Keratinocyte (primary cell): Measurements from ENCODE around the gene DVL1. TPM values are rescaled to one million over a fixed set of nuclear protein-coding genes. Genes with fewer than 3 reads are reported as not detected.
A peak's percentile ranks its signal among the peaks of the same experiment; 100 is the strongest.

ENCODE experiments used
- DNase-seq: peaks from one replicate; pipeline ENCODE4 v3.0.0-alpha.2; 2011; ENCODE audit warnings: low read depth, missing footprints, low spot score
- FAIRE-seq: peaks from 2 replicates; lab custom pipeline; 2011; peaks lifted over from hg19 to GRCh38; lab: Jason Lieb, UNC
- H2AFZ ChIP-seq: 2 replicates; pipeline ENCODE4 v1.6.0; 2012; ENCODE audit warnings: low read length, control low read depth, inconsistent platforms; ENCODE audit not compliant: control insufficient read depth
- H3K27ac ChIP-seq: 2 replicates; pipeline ENCODE4 v1.5.1; 2011; ENCODE audit warnings: low read length; ENCODE audit not compliant: control insufficient read depth, insufficient read depth
- H3K27me3 ChIP-seq: 3 replicates; pipeline ENCODE4 v1.6.0; 2011; ENCODE audit warnings: low read length; ENCODE audit not compliant: control insufficient read depth, insufficient read depth; ENCODE audit errors: extremely low read depth
- H3K36me3 ChIP-seq, 2 experiments: 2 replicates in 1 of 2; 3 replicates in 1 of 2; pipeline ENCODE4 v1.5.1; 2011; ENCODE audit warnings: low read length in 2 of 2, mild to moderate bottlenecking in 1 of 2; ENCODE audit not compliant: control insufficient read depth in 2 of 2, insufficient read depth in 2 of 2; ENCODE audit errors: extremely low read depth in 1 of 2
- H3K4me1 ChIP-seq: 3 replicates; pipeline ENCODE4 v1.5.1; 2011; ENCODE audit warnings: low read length; ENCODE audit not compliant: control insufficient read depth, insufficient read depth; ENCODE audit errors: extremely low read depth
- H3K4me2 ChIP-seq: 3 replicates; pipeline ENCODE4 v1.6.0; 2011; ENCODE audit warnings: low read depth, low read length; ENCODE audit not compliant: control insufficient read depth, insufficient read depth; ENCODE audit errors: extremely low read depth
- H3K4me3 ChIP-seq, 3 experiments: fragments of 200-600 bp in 1 of 3; sonication (generic) in 1 of 3; 2 replicates in 2 of 3; 3 replicates in 1 of 3; pipeline ENCODE4 v1.5.1; 2011 to 2016; ENCODE audit warnings: low read length in 3 of 3, mild to moderate bottlenecking in 3 of 3, control low read depth in 2 of 3, inconsistent platforms in 1 of 3, low read depth in 1 of 3, mixed read lengths in 1 of 3, mixed run types in 1 of 3, moderate library complexity in 1 of 3; ENCODE audit not compliant: control insufficient read depth in 2 of 3, insufficient read depth in 2 of 3; ENCODE audit errors: extremely low read depth in 1 of 3
- H3K79me2 ChIP-seq: 2 replicates; pipeline ENCODE4 v1.6.0; 2012; ENCODE audit warnings: low read length; ENCODE audit not compliant: control insufficient read depth, insufficient read depth
- H3K9ac ChIP-seq: 3 replicates; pipeline ENCODE4 v1.6.0; 2011; ENCODE audit warnings: low read length; ENCODE audit not compliant: control insufficient read depth, insufficient read depth; ENCODE audit errors: extremely low read depth
- H3K9me1 ChIP-seq: 3 replicates; pipeline ENCODE4 v1.6.0; 2011; ENCODE audit warnings: low read length; ENCODE audit not compliant: control insufficient read depth, insufficient read depth; ENCODE audit errors: extremely low read depth
- H3K9me3 ChIP-seq: 2 replicates; pipeline ENCODE4 v1.5.1; 2012; ENCODE audit warnings: low read depth, low read length; ENCODE audit not compliant: control insufficient read depth
- H4K20me1 ChIP-seq: 3 replicates; pipeline ENCODE4 v1.6.0; 2011; ENCODE audit warnings: low read length; ENCODE audit not compliant: control insufficient read depth, insufficient read depth; ENCODE audit errors: extremely low read depth
- CTCF ChIP-seq, 3 experiments: IDR thresholded peaks in 1 of 3; conservative IDR thresholded peaks in 1 of 3; optimal IDR thresholded peaks in 1 of 3; 2 replicates in 2 of 3; 3 replicates in 1 of 3; pipeline versions ENCODE3 to v1.5.1; 2011; ENCODE audit warnings: low read length in 3 of 3, mild to moderate bottlenecking in 3 of 3, moderate library complexity in 2 of 3, control low read depth in 1 of 3, inconsistent platforms in 1 of 3; ENCODE audit not compliant: insufficient read depth in 2 of 3; ENCODE audit errors: extremely low read depth in 1 of 3
- EZH2 ChIP-seq: IDR thresholded peaks from one replicate; pipeline ENCODE4 v1.6.1; 2012; ENCODE audit warnings: inconsistent platforms, mild to moderate bottlenecking, low read length, moderate library complexity
- dilution Hi-C: fragments of 300-500 bp; cut with MboI; formaldehyde crosslinking; loops from one replicate; pipeline ENCODE4 v1.7.0; 2020; ENCODE audit warnings: low sequenced_read_pairs; ENCODE audit not compliant: extremely low pct_ligation_motif_present
- polyA plus RNA-seq, 5 experiments: library from polyadenylated mRNA; depleted of rRNA in 3 of 5; stranded (reverse) in 3 of 5; stranded (forward) in 1 of 5; unstranded in 1 of 5; fragments of >200 nt; gene quantifications; 1 replicate in 1 of 5; 2 replicates in 3 of 5; 3 replicates in 1 of 5; pipeline versions ENCODE4 v1.2.1 to v1.2.3, GENCODE V29; 2011 to 2012; ENCODE audit warnings: missing spikeins in 2 of 5, low read depth in 1 of 5, low replicate concordance in 1 of 5

The DVL1 gene
- polyA plus RNA-seq, 1 donor (not counting 4 experiments of a cell fraction or from before 2014, with no cell fraction given) = 31.6 TPM

- Histone ChIP-seq H4K20me1 (peaks cover 29% of the 10 kb centered on the region), H3K4me3 (no peak overlapping the region), H3K9me3 (peaks cover 3% of the 10 kb centered on the region), H3K36me3 (peaks cover 7 to 11% of the 10 kb centered on the region in 2 experiments), H3K9me1 (no peaks in the 10 kb centered on the region), H3K4me1 (peaks cover 32% of the 10 kb centered on the region), H2AFZ (no peak overlapping the region), H3K27ac (no peak overlapping the region), H3K9ac (no peak overlapping the region), H3K4me2 (no peak overlapping the region), H3K79me2 (no peaks in the 10 kb centered on the region), H3K27me3 (peaks cover 11% of the 10 kb centered on the region)
- dilution Hi-C loops = no loop called here
- TF ChIP-seq EZH2 (no peak), CTCF (optimal IDR thresholded peaks at IDR 0.05 in 1 of 3, IDR thresholded peaks at IDR 0.05 in 1 of 3, conservative IDR thresholded peaks at IDR 0.05 in 1 of 3; ENCODE audit: extremely low read depth in 1 of 3, insufficient read depth in 2 of 3, low read length in 3 of 3) (no peak)
- DNase-seq (no peak), FAIRE-seq (no peak)
Observed at GRCh38 chr1:1334835-1335234, 14.4 kb downstream of the DVL1 start.

- TF ChIP-seq CTCF (optimal IDR thresholded peaks at IDR 0.05 in 1 of 3, IDR thresholded peaks at IDR 0.05 in 1 of 3, conservative IDR thresholded peaks at IDR 0.05 in 1 of 3; ENCODE audit: extremely low read depth in 1 of 3, insufficient read depth in 2 of 3, low read length in 3 of 3) = no peak
- TF ChIP-seq EZH2 = no peak
- Histone ChIP-seq H3K4me1 (peaks cover 32% of the 10 kb centered on the region), H3K27me3 (peaks cover 11% of the 10 kb centered on the region), H2AFZ (no peak overlapping the region), H3K27ac (no peak overlapping the region), H3K79me2 (no peaks in the 10 kb centered on the region), H3K36me3 (peaks cover 7 to 11% of the 10 kb centered on the region in 2 experiments), H3K4me2 (no peak overlapping the region), H3K4me3 (no peak overlapping the region), H3K9ac (peak overlapping the region; percentile 25), H3K9me3 (peaks cover 4% of the 10 kb centered on the region), H3K9me1 (no peaks in the 10 kb centered on the region), H4K20me1 (peaks cover 29% of the 10 kb centered on the region)
- FAIRE-seq = no peak
- dilution Hi-C loops = no loop called here
- DNase-seq = no peak
Observed at GRCh38 chr1:1333551-1334241, 15.5 kb downstream of the DVL1 start.
